Daoy (cell line): Measurements from ENCODE around the gene TBC1D10B. TPM values are rescaled to one million over a fixed set of nuclear protein-coding genes. Genes with fewer than 3 reads are reported as not detected.
"Not testable (repeated sequence)": the region's sequence is repeated elsewhere in the genome, so short reads cannot be mapped to it uniquely, and the experiment has no call there.

Experiments
- DNase-seq: peaks from one replicate; pipeline ENCODE4 v3.0.0-alpha.2; 2015; ENCODE audit warnings: low read depth
- total RNA-seq: library from RNA; depleted of rRNA; stranded (reverse); fragments of >200 nt; shearing (Covaris generic); gene quantifications from 2 replicates; pipeline ENCODE4 v1.2.3, GENCODE V29; 2014; rRNA removed

TBC1D10B gene
- total RNA-seq, 1 experiment from 2014 or later, result 27.1 TPM

DNA sequence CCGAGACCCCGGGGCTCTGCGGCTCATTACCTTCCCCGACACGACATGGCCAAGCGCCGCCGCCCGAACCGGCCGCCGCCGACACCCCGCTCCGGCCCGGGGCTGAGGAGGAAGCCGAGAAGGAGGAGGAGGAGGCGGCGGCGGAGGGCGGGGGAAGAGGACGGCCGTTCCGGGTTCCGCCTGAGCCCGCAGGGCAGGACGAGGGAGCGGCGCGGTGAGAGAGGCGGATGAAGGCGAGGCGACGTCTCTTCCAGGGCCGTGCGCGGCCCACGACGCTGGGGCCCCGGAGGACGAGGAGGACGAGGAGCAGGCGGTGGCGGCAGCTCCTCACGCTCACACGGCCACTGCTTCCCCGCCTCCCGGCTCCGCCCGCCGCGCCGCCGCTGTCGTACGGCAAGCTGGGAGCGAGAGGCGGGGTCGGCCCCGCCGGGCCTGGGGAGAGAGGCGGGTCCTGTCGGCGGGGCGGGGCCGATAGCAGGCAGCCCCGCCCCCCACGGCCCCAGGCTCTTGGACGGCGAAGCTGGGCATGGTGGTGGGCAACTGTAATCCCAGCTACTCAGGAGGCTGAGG, 35.2 kb downstream of the TBC1D10B start:
- peak; percentile 86 for DNase-seq

DNA sequence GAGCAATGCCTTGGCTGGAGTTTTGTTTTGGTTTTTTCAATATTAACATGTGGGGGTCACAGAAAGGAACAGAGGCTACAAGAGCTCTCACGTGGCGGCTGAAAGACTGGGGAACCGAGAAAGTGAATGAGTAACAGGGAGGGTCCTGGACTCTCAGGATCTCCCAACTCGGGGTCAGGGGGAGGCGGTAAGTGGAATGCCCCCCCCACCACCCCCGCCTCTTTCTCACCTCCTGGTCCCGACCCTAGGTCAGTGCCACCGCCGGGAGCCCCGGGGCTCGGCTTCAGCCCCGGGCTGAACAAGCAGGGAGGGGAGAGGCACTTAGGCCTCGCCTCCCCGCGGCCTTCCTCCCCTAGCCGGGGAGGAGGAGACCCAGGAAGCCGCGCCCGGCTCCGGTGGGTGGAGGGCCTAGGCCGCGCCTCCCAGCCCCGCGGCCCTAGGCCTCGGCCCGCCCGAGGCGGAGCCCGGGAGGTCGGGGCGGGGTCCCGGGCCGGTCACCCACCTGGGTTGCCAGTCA, 35.8 kb downstream of the TBC1D10B start:
- DNase-seq, result peak; percentile 82

DNA sequence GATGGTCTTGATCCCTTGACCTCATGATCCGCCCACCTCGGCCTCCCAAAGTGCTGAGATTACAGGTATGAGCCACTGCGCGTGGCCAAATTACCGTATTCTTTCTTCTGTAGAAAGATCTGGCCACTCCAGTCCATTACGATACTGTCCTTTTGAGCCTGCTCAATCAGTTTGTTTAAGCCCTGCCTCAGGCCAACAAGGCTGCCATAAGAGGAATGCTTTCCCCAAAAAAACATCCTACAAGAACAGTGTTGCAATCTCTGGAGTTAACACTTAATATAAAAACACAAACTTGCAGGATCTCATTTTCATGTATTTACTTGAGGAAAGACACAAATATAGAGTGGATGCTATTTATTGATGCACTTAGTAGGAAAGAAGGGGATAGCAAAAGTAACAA, 46.1 kb downstream of the TBC1D10B start:
- DNase-seq, result not testable (repeated sequence)

DNA sequence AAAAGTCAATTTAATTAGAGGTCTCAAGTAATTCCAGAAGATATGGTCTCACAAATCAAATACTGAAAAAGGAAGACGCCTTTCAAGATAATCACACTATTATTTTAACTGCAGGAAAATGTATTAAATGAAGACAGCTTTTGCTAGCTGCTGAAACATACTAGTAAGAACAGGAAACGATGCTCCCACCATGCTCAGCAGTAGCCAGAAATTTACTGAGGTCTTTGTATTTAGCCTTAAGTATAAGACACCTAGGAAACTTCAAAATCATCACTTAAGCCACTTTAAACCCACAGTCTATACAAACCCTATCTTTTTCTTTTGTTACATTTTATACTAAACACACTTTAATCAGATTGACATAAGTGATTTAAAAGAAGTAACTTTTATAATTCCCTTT, 51.6 kb downstream of the TBC1D10B start:
- DNase-seq, result not testable (repeated sequence)

- DNase-seq, result not testable (repeated sequence)
These were observed 59.4 kb downstream of the TBC1D10B start for GRCh38 chr16:30310937-30311336.

DNA sequence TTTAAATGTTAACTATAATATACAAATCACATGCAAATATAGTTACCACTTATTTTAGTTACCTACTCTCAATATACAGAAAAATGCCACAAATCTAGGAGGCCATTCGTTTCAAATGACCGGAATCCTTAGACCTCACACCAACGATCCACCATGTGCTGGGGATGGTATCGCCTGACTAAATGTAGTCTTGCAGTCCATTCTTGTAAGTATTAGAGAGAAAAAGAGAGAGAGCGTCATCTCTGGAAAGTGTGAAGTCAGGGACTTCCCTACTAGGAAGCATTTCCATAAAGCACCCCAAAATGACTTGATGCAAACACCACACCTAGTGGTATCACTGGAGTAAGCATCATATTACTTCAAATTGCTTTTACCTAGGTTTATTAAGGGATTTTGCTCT, 61.0 kb downstream of the TBC1D10B start:
- DNase-seq, result not testable (repeated sequence)

Other genes with a start within 250 kb of the TBC1D10B start
- 7.6 and 11.3 TPM in 2 replicates for gene MAPK3, start 247.3 kb downstream of the TBC1D10B start, total RNA-seq
- gene CORO1A, start 186.9 kb downstream of the TBC1D10B start, total RNA-seq, result 4.3 and 25.4 TPM in 2 replicates
- gene BOLA2B, start 176.8 kb downstream of the TBC1D10B start, total RNA-seq, result 1,051 and 1,320 TPM in 2 replicates
- gene SLX1A, start 176.6 kb downstream of the TBC1D10B start, total RNA-seq, result 48.1 and 67.8 TPM in 2 replicates
- 4.9 and 12.8 TPM in 2 replicates for gene SULT1A3, start 171.2 kb downstream of the TBC1D10B start, total RNA-seq
- gene NPIPB13, start 122.0 kb downstream of the TBC1D10B start, total RNA-seq, result 0.86 and 1.1 TPM in 2 replicates
- 63.1 and 64.5 TPM in 2 replicates for gene CD2BP2, start 15.2 kb downstream of the TBC1D10B start, total RNA-seq
- not detected in 2 replicates for gene MYL11, start 4.3 kb upstream of the TBC1D10B start, total RNA-seq
- not detected in 2 replicates for gene SEPTIN1, start 12.1 kb upstream of the TBC1D10B start, total RNA-seq
- 6.0 and 6.3 TPM in 2 replicates for gene ZNF48, start 24.9 kb upstream of the TBC1D10B start, total RNA-seq
- 13.8 and 19.7 TPM in 2 replicates for gene ZNF771, start 37.1 kb upstream of the TBC1D10B start, total RNA-seq
- gene DCTPP1, start 59.5 kb upstream of the TBC1D10B start, total RNA-seq, result 27.3 and 30.3 TPM in 2 replicates
- 5.0 and 6.4 TPM in 2 replicates for gene SEPHS2, start 75.4 kb upstream of the TBC1D10B start, total RNA-seq
- not detected in 2 replicates for gene ITGAL, start 102.2 kb upstream of the TBC1D10B start, total RNA-seq
- gene ZNF768, start 156.1 kb upstream of the TBC1D10B start, total RNA-seq, result 16.7 and 19.2 TPM in 2 replicates
- 5.5 and 6.9 TPM in 2 replicates for gene ZNF747, start 164.4 kb upstream of the TBC1D10B start, total RNA-seq
- gene ZNF764, start 187.9 kb upstream of the TBC1D10B start, total RNA-seq, result 3.3 and 4.4 TPM in 2 replicates
- gene ZNF688, start 201.2 kb upstream of the TBC1D10B start, total RNA-seq, result 7.1 and 15.5 TPM in 2 replicates
- 2.7 and 6.2 TPM in 2 replicates for gene ZNF785, start 215.2 kb upstream of the TBC1D10B start, total RNA-seq
- 7.3 and 7.5 TPM in 2 replicates for gene ZNF689, start 239.9 kb upstream of the TBC1D10B start, total RNA-seq